Articular chondrocyte of knee joint (primary cell): ENCODE results near the gene RCL1. TPM values are rescaled to one million over a fixed set of nuclear protein-coding genes. Genes with fewer than 3 reads are reported as not detected.

Experiments
- small RNA-seq: library from RNA; depleted of rRNA; stranded (forward); fragments of <200 nt; gene quantifications from one replicate; pipeline ENCODE3, GENCODE V24; 2012
- total RNA-seq: library from RNA; depleted of rRNA; stranded (reverse); fragments of >200 nt; gene quantifications from 2 replicates; pipeline ENCODE4 v1.2.3, GENCODE V29; 2012

Gene RCL1, protein sequence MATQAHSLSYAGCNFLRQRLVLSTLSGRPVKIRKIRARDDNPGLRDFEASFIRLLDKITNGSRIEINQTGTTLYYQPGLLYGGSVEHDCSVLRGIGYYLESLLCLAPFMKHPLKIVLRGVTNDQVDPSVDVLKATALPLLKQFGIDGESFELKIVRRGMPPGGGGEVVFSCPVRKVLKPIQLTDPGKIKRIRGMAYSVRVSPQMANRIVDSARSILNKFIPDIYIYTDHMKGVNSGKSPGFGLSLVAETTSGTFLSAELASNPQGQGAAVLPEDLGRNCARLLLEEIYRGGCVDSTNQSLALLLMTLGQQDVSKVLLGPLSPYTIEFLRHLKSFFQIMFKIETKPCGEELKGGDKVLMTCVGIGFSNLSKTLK
- total RNA-seq: 17.0 and 23.0 TPM in 2 replicates

DNA sequence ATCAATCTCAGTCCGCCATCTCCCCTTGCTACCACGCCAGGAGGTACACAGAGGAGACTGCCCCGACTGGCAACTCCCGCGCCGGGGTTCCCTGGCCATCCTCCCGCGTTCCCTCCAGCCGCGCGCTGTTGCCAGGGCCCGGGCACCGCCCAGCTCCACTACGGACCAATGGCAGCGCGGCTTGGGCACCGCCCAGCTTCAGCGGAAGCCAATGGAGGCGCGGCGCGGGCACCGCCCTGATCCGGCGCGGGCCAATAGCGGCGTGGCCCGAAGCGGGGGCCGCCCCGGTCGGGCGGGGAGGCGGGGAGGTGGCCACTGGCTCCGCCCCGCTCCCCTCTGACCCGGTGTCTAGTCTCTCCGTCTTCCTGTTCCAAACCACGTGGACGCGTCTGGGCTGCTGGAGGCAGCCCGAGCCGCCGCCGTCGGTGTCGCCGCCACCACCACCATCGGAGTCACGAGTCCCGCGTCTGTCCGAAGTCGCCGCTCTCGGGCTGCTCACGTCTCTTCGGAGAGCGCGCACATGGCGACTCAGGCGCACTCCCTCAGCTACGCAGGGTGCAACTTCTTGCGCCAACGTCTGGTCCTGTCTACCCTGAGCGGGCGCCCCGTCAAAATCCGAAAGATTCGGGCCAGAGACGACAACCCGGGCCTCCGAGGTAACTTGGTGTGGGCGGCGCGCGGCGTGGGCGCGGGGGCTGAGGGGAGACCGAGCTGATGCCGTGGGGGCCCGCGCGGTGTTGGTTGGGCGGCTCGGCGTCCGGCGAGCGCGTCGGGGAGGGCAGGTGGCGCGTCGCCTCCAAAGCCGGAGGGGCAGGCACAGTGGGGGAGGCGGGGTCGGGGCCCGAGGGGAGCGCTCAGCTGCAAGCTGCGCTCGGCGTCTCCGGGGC lies at the start of gene RCL1:
Gene RCL1 (plus strand): TSS at position 373 of the 887 bp plus-strand sequence. CDS start 148 bp downstream, at position 521.

Small RNAs within 50 kb of the gene (small RNA-seq; reads per million reads assigned to genes)
- not detected for gene AL158147.1
- not detected for gene MIR101-2

Other genes starting within 250 kb of the RCL1 start
- 5.9 and 8.8 TPM in 2 replicates for gene PLPP6, start 130.7 kb upstream of the RCL1 start, total RNA-seq
- 1.8 TPM in 2 replicates for gene SPATA6L, start 126.5 kb upstream of the RCL1 start, total RNA-seq
- gene CDC37L1, start 113.4 kb upstream of the RCL1 start, total RNA-seq: 31.0 and 34.0 TPM in 2 replicates
- 59.9 and 68.3 TPM in 2 replicates for gene AK3, start 51.7 kb upstream of the RCL1 start, total RNA-seq
- gene JAK2, start 192.3 kb downstream of the RCL1 start, total RNA-seq: 36.5 and 52.1 TPM in 2 replicates